ENCODE measurements around the gene ADAMTS4. TPM values are rescaled to one million over a fixed set of nuclear protein-coding genes. Genes with fewer than 3 reads are reported as not detected.

The ADAMTS4 gene, protein sequence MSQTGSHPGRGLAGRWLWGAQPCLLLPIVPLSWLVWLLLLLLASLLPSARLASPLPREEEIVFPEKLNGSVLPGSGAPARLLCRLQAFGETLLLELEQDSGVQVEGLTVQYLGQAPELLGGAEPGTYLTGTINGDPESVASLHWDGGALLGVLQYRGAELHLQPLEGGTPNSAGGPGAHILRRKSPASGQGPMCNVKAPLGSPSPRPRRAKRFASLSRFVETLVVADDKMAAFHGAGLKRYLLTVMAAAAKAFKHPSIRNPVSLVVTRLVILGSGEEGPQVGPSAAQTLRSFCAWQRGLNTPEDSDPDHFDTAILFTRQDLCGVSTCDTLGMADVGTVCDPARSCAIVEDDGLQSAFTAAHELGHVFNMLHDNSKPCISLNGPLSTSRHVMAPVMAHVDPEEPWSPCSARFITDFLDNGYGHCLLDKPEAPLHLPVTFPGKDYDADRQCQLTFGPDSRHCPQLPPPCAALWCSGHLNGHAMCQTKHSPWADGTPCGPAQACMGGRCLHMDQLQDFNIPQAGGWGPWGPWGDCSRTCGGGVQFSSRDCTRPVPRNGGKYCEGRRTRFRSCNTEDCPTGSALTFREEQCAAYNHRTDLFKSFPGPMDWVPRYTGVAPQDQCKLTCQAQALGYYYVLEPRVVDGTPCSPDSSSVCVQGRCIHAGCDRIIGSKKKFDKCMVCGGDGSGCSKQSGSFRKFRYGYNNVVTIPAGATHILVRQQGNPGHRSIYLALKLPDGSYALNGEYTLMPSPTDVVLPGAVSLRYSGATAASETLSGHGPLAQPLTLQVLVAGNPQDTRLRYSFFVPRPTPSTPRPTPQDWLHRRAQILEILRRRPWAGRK
- total RNA-seq (2021; fragmentation: NEBNext Ultra II Directional; extraction: Animal tissue kit (Norgen Biotek cat#: 25700)) = 1 to 10 TPM; 3.4 to 8.3 (median 6.5) TPM
- long read RNA-seq, full-length matches to known transcripts = 2 of 2 reads
- long read RNA-seq, partial matches to known transcripts = 0 of 2 reads
- long read RNA-seq, other reads (novel, unspliced or antisense) = 0 of 2 reads

DNA sequence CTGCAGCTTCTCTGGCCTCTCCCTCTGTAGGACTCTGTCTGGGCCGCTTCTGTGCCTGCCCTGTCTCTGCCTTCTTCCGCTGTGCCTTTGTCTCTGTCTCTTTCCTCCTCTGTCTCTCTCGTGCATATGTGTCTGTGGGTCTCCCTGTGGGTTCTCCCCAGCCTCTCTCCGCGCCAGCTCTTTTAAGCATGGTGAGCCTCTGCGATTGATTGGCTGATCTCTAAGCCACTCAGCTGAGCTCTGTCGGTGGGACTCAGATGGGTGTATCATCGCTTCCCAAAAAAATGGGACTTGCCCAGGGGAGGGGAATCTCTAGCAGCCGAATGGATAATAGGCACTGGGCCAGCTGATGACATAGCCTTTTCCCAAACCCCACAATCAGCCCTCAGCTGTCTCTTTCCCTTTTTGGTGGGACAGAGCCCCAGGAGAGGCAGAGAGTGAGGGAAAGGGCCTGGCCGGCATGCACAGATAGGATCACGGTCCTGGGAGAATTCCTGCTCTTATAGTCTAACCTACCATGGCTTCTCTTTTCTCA is at the start of gene ADAMTS4:
Gene ADAMTS4 (minus strand): TSS at position 158 of the 535 bp plus-strand sequence. CDS start 427 bp downstream, outside the sequence.
- H3K27me3 Mint-ChIP-seq (ENCODE audit: insufficient read depth) = peaks cover 5% of the 10 kb centered on the region
- H3K27ac Mint-ChIP-seq = peak within 1 kb of the TSS; percentile 99
- H3K4me1 Mint-ChIP-seq (ENCODE audit: low read depth) = peaks cover 61% of the 10 kb centered on the region
- peak; percentile 82 for DNase-seq
- TF ChIP-seq, protein P1, sequence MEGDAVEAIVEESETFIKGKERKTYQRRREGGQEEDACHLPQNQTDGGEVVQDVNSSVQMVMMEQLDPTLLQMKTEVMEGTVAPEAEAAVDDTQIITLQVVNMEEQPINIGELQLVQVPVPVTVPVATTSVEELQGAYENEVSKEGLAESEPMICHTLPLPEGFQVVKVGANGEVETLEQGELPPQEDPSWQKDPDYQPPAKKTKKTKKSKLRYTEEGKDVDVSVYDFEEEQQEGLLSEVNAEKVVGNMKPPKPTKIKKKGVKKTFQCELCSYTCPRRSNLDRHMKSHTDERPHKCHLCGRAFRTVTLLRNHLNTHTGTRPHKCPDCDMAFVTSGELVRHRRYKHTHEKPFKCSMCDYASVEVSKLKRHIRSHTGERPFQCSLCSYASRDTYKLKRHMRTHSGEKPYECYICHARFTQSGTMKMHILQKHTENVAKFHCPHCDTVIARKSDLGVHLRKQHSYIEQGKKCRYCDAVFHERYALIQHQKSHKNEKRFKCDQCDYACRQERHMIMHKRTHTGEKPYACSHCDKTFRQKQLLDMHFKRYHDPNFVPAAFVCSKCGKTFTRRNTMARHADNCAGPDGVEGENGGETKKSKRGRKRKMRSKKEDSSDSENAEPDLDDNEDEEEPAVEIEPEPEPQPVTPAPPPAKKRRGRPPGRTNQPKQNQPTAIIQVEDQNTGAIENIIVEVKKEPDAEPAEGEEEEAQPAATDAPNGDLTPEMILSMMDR (IDR thresholded peaks at IDR 0.05) = no peak
- H3K9me3 Mint-ChIP-seq = no peaks in the 10 kb centered on the region
- H3K36me3 Mint-ChIP-seq (ENCODE audit: low read depth) = peaks cover 7% of the 10 kb centered on the region
- peak within 1 kb of the TSS; percentile 81 for H3K4me3 Mint-ChIP-seq

DNA sequence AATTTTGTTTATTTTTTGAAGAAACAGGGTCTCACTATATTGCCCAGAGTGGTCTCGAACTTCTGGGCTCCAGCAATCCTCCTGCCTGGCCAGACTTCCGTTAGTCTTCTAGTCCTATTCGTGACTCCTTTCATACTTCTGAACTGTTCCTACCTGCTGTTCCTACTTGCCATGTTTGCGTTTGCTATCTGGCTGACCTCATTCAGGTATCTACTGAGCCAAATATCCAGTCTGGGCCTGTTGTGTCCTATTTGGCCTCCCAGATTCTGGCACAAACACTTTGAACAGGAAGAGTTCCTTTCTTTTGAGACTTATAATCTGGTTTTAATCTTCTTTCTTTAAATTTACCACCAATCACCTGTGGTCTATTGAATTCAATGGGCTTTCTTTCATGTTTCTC is 46.0 kb upstream of the ADAMTS4 start:
- Mint-ChIP-seq H3K36me3 (ENCODE audit: low read depth) (peaks cover 3% of the 10 kb centered on the region), H3K27me3 (ENCODE audit: insufficient read depth) (peaks cover 18% of the 10 kb centered on the region), H3K27ac (no peak overlapping the region), H3K9me3 (peaks cover 3% of the 10 kb centered on the region), H3K4me3 (no peak overlapping the region), H3K4me1 (ENCODE audit: low read depth) (peaks cover 11% of the 10 kb centered on the region)
- DNase-seq = no peak
- TF ChIP-seq, protein P1 (IDR thresholded peaks at IDR 0.05) = no peak

DNA sequence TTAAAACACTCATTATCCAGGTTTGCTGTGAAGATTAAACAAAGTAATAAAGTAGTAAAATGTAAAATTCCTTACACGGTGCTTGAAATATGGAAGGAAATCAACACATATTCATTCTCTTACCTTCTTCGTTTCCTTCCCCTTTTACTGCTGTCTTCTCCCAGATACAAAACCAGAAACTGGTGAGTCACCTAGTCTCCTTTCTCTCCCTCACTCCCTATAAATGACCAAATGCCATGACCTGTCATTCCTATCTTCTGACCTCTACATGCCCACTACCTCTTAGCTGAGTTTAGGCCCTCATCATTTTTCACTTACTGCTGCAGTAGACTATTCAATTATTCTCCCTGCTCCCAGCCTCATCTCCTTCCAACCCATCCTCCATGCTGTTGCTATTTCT is 43.5 kb upstream of the ADAMTS4 start:
- Mint-ChIP-seq H3K36me3 (ENCODE audit: low read depth) (no peaks in the 10 kb centered on the region), H3K9me3 (no peaks in the 10 kb centered on the region), H3K27me3 (ENCODE audit: insufficient read depth) (peaks cover 17% of the 10 kb centered on the region), H3K27ac (no peak overlapping the region), H3K4me1 (ENCODE audit: low read depth) (peaks cover 17% of the 10 kb centered on the region), H3K4me3 (no peak overlapping the region)
- TF ChIP-seq, protein P1 (IDR thresholded peaks at IDR 0.05) = no peak
- DNase-seq = no peak

DNA sequence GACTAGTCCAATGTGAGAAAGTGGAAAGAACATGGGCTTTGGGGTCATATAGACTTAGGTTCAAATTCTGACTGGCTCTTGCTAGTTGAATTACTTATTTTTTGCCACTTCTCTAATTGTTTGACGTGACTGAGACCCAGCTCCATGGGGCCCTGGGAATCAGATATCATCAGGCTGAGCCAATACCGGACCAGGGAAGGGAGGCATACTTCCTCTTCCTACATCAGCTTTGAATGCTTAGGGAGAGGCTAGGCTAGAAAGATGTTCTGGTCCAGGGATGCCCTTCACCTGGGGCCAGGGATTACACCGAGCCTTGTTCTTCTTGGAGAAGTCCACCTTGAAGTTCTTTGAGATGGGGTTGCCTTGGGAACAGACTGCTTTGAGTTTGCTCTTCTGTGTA is 42.8 kb upstream of the ADAMTS4 start:
- H3K9me3 Mint-ChIP-seq = no peaks in the 10 kb centered on the region
- no peak overlapping the region for H3K27ac Mint-ChIP-seq
- peaks cover 17% of the 10 kb centered on the region for H3K4me1 Mint-ChIP-seq (ENCODE audit: low read depth)
- H3K36me3 Mint-ChIP-seq (ENCODE audit: low read depth) = no peaks in the 10 kb centered on the region
- no peak for DNase-seq
- H3K4me3 Mint-ChIP-seq = no peak overlapping the region
- TF ChIP-seq, protein P1 (IDR thresholded peaks at IDR 0.05) = no peak
- H3K27me3 Mint-ChIP-seq (ENCODE audit: insufficient read depth) = peaks cover 20% of the 10 kb centered on the region

DNA sequence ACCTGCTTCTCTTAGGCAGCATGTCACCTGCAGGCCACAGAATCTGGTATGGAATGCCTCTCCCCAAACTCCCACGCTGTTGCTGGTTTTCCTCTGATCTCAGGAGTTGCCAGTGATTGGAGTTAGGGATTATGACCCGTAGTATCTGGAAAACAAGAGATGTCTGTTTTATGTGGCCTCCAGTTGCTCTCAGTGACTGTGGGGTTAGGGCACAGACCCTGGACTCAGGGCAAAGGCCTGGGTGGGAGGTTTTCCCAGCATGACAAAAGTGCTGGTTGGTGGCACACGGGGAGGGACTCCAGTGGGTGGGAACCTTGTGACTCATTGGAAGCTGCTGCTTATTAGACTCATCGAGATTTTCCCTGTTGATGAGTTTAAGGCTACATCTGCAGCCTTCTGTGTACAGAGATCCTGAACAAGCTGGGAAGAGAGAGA is 39.2 kb upstream of the ADAMTS4 start, which contains the start of gene NR1I3:
Gene NR1I3 (minus strand): TSS at position 165 of the 435 bp plus-strand sequence. CDS start 1,638 bp downstream, outside the sequence.
- peaks cover 24% of the 10 kb centered on the region for H3K27me3 Mint-ChIP-seq (ENCODE audit: insufficient read depth)
- TF ChIP-seq, protein P1 (IDR thresholded peaks at IDR 0.05) = no peak
- H3K9me3 Mint-ChIP-seq = no peaks in the 10 kb centered on the region
- no peak for DNase-seq
- peaks cover 17% of the 10 kb centered on the region for H3K4me1 Mint-ChIP-seq (ENCODE audit: low read depth)
- H3K36me3 Mint-ChIP-seq (ENCODE audit: low read depth) = no peaks in the 10 kb centered on the region
- no peak within 1 kb of the TSS for H3K4me3 Mint-ChIP-seq
- H3K27ac Mint-ChIP-seq = no peak within 1 kb of the TSS

Measured in HFFc6 (cell line).